Measurements from ENCODE around the gene ENDOU.
A peak's percentile ranks its signal among the peaks of the same experiment; 100 is the strongest.

Gene ENDOU

GRCh38 chr12:47742253-47742825 lies 17.0 kb upstream of the ENDOU start:
- DNase-seq: peak; percentile 17 to 19

- DNase-seq: peak; percentile 78 to 88
Observed at GRCh38 chr12:47741340-47741703, 16.0 kb upstream of the ENDOU start.

GRCh38 chr12:47740606-47741339 lies 15.5 kb upstream of the ENDOU start:
- no peak for DNase-seq

GRCh38 chr12:47739979-47740378 lies 14.7 kb upstream of the ENDOU start:
- no peak for DNase-seq

- no peak for DNase-seq
Observed at GRCh38 chr12:47739297-47739696, 14.0 kb upstream of the ENDOU start.

- no peak for DNase-seq
Observed at GRCh38 chr12:47737936-47738594, 12.8 kb upstream of the ENDOU start.

GRCh38 chr12:47736877-47737676 lies 11.8 kb upstream of the ENDOU start:
- no peak for DNase-seq

- no peak for DNase-seq
Observed at GRCh38 chr12:47736216-47736615, 10.9 kb upstream of the ENDOU start.

GRCh38 chr12:47735649-47736048 lies 10.4 kb upstream of the ENDOU start:
- DNase-seq: no peak

- no peak for DNase-seq
Observed at GRCh38 chr12:47734725-47735480, 9.6 kb upstream of the ENDOU start.

- no peak for DNase-seq
Observed at GRCh38 chr12:47733142-47733541, 7.9 kb upstream of the ENDOU start.

- no peak for DNase-seq
Observed at GRCh38 chr12:47732504-47732903, 7.2 kb upstream of the ENDOU start.

- no peak for DNase-seq
Observed at GRCh38 chr12:47731723-47732122, 6.4 kb upstream of the ENDOU start.

- DNase-seq: no peak
Observed at GRCh38 chr12:47730341-47730744, 5.1 kb upstream of the ENDOU start.

GRCh38 chr12:47729233-47729632 lies 3.9 kb upstream of the ENDOU start:
- no peak for DNase-seq

GRCh38 chr12:47725893-47726292 lies 603 bp upstream of the ENDOU start:
- no peak for DNase-seq

- DNase-seq: no peak
Observed at GRCh38 chr12:47722941-47723631, 2.2 kb downstream of the ENDOU start.

GRCh38 chr12:47722136-47722834 lies 3.0 kb downstream of the ENDOU start:
- no peak for DNase-seq

- DNase-seq: no peak
Observed at GRCh38 chr12:47721431-47721973, 3.8 kb downstream of the ENDOU start.

GRCh38 chr12:47718531-47718930 lies 6.8 kb downstream of the ENDOU start:
- no peak for DNase-seq

Data from AML-193 (cell line).